Activated CD8-positive, alpha-beta memory T cell treated with anti-CD3 and anti-CD28 coated beads, Interleukin-2, amount 50 U/mL, for 4 hours (primary cell): ENCODE data around the gene TMEM132E.
A peak's percentile ranks its signal among the peaks of the same experiment; 100 is the strongest.
"Not testable (repeated sequence)": the region's sequence is repeated elsewhere in the genome, so short reads cannot be mapped to it uniquely, and the experiment has no call there.

Experiments
- DNase-seq: peaks from one replicate; pipeline ENCODE4 v3.0.0-alpha.2; 2020

The TMEM132E gene

GRCh38 chr17:34579017-34579946, at the start of gene TMEM132E:
Gene TMEM132E, plus strand, starts transcription at chr17:34579582. Its CDS starts 1,495 bp downstream, at chr17:34581077.
- DNase-seq: no peak

DNA sequence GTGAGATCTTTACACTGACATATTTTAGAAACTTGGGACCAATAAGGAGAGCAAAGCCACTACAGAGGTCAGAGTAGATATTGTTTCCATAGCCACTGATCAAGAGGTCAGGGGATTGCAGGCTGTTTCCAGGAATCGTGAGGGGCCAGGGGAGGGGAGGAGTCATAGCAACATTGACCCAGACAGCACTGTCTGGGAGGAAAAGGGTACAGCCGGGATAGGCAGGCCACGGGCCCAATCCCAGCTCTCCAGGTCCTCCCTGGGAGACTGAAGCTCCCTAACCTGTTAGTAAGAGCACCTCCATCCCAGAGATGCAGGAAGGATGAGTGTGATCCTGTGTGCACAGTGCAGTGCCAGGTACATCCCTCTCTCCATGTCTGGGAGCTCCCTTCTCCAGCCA, 48.5 kb upstream of the TMEM132E start:
- no peak for DNase-seq

GRCh38 chr17:34532281-34533065, 46.9 kb upstream of the TMEM132E start:
- no peak for DNase-seq

GRCh38 chr17:34533806-34534527, 45.4 kb upstream of the TMEM132E start:
- DNase-seq: no peak

DNA sequence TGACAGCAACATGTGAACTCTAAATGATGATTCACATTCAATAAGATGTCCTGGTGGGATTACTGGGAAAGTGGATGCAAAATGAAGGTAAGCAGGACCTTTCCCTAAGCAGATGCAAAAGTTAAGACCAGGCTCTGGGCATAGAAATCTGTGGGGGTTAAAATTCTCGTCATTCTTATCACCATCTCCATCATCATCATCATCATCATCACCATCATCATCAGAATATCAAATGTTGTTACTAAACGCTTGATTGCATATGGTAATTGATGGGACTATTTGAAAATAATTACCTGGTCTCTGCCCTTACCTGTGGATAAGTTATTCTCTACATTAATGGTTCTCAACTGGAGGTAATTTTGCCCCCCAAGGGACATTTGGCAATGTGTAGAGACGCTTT, 41.9 kb upstream of the TMEM132E start:
- DNase-seq: no peak

DNA sequence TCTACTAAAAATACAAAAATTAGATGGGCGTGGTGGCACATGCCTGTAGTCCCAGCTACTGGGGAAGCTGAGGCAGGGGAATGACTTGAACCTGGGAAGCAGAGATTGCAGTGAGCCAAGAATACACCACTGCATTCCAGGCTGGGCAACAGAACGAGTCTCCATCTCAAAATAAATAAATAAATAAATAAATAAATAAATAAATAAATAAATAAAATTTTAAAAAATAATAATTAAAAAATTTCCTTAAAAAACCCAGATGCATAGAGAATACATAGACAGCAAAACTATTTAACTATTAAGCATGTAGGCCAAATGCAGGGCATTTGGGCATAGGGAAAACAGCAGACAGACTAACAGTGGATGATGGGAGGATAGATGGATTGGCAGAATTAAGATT, 40.8 kb upstream of the TMEM132E start:
- DNase-seq: not testable (repeated sequence)

- DNase-seq: no peak
Measured at GRCh38 chr17:34539881-34540280, 39.5 kb upstream of the TMEM132E start.

- DNase-seq: peak; percentile 54
Measured at GRCh38 chr17:34542700-34543336, 36.6 kb upstream of the TMEM132E start.

GRCh38 chr17:34547453-34548063, 31.8 kb upstream of the TMEM132E start:
- DNase-seq: no peak

DNA sequence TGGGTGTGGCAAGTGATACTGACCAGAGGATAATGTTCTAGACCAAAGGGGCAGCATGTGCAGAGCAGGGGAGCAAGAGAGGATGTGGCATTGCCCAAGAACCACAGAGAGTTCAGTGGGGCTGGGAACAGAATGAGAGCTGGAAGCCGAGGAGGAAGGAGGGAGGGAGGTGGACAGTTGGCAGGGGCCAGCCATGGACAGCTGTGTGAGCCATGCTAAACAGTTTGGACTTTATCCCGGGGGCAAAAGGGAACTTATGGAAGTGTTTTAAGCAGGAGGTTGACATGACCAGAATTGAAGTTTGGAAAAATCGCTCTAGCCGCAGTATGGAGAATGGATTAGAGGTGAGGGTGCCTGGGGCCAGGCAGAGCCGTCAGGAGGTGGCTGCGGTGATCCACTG, 29.4 kb upstream of the TMEM132E start:
- DNase-seq: no peak

DNA sequence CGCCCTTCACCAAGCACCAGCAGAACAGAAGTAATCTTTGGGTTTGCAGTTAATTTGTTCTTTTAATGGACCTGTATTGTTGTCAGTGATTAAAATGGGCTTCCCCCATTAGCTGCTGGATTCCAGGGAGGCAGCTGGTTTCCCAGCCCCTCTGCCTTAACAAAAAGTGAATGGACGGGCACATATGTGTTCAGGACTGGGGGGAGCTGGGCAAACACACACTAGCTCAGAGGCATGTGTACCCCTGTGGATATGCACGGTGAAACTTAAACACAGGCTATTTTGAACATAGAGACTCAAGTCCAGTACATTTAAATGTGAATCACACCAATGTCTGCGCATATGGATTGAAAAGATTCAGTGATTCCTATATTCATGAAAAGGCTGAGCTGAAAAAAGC, 25.5 kb upstream of the TMEM132E start:
- DNase-seq: no peak

GRCh38 chr17:34556384-34556783, 23.0 kb upstream of the TMEM132E start:
- no peak for DNase-seq

DNA sequence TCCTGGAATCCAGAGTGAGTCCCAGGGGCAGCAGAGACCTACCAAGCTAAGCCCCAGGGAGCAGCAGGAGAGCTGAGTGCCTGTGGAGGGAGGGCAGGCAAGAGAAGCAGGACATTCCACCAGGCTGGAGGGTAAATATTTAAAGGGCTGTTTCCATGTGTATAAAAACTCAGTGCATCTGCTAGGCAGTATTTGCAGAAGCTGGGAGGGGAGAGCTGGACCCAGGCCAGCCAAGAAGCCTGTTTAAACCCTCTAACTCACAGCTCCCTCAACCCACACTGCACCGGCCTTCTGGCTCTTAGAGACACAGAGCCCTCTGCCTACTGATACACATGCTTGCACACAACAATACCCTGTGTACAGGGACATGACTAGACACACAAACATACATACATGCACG, 22.5 kb upstream of the TMEM132E start:
- no peak for DNase-seq

DNA sequence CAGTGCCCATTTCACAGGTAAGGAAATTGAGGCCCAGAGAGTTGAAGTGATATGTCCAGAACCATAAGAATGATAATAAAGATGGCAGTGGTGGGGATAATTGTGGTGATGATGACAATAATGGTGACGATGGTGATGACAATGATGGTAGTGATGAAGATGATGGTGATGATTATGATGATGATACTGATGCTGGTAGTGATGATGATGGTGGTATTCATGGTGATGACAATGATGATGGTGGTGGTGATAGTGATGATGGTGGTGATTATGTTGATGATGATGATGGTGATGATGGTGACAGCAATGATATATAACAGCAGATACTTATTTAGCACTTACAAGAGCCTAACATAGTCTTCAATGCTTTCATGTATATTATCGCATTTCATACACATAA, 18.1 kb upstream of the TMEM132E start:
- DNase-seq: no peak

GRCh38 chr17:34562387-34562786, 17.0 kb upstream of the TMEM132E start:
- DNase-seq: no peak

DNA sequence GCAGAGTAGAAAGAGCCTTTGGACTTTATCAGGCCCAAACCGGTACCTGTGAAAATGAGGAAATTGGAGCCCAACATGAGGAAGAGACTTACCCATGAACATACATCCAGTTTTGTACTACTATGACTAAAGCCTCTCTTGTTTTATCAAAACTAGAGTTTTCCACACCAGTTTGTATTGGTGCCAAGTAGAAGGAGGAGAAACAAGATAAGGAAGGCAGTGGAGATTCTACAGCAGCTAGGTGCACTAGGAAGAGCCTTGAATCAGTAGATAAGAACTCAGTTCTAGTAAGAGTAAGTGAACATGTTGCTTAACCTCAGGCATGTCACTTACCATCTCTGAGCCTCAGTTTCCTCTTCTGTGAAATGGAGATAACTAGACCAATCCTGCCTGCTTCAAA, 13.7 kb upstream of the TMEM132E start:
- no peak for DNase-seq

GRCh38 chr17:34566201-34566600, 13.2 kb upstream of the TMEM132E start:
- DNase-seq: no peak

- no peak for DNase-seq
Measured at GRCh38 chr17:34566873-34567272, 12.5 kb upstream of the TMEM132E start.

- DNase-seq: no peak
Measured at GRCh38 chr17:34567691-34568465, 11.5 kb upstream of the TMEM132E start.

GRCh38 chr17:34568953-34569352, 10.4 kb upstream of the TMEM132E start:
- DNase-seq: no peak

GRCh38 chr17:34569591-34569990, 9.8 kb upstream of the TMEM132E start:
- DNase-seq: no peak

DNA sequence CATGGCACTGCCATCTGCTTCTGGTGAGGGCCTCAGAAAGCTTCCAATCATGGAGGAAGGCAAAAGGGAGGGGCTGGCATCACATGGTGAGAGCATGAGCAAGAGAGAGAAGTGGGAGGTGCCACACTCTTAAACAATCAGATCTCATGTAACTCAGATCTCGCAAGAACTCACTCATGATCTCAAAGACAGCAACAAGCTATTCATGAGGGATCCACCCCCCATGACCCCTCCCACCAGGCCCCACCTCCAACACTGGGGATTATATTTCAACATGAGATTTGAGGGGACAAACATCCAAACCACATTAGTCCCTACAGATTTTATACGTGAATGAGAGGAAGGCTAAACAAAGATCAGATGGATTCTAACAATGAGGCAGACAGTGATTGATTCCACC, 8.9 kb upstream of the TMEM132E start:
- no peak for DNase-seq
